ENCODE data around the gene GNG7.
A peak's percentile ranks its signal among the peaks of the same experiment; 100 is the strongest.
"Not testable (repeated sequence)": the region's sequence is repeated elsewhere in the genome, so short reads cannot be mapped to it uniquely, and the experiment has no call there.

The GNG7 gene

DNA sequence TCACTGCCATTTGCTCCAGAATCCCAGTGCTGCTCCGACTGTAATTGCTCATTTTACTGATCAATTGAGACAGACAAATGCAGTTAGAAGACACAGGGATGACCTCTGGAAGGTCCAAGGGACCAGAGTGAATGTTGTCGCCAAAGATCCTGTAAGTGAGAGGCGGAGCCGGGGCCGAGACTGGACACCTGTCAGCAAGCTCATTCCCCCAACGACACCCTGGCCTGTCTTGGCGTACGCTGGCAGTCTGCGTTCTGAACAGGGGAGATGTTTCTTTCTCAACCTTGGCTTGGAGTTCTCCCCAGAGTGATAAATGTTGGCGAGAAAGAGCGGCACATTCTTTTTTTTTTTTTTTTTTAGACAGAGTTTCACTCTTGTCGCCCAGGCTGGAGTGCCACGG, 202.3 kb downstream of the GNG7 start:
- no peak overlapping the region for H3K4me3 Mint-ChIP-seq
- H3K36me3 Mint-ChIP-seq (ENCODE audit: insufficient read depth) = peaks cover 2% of the 10 kb centered on the region
- ATAC-seq (replicated peaks; ENCODE audit: extremely low read depth, poor library complexity, severe bottlenecking) (no peak), DNase-seq (ENCODE audit: low spot score in 2 of 2) (no peak)
- no peak overlapping the region for H3K27ac Mint-ChIP-seq (ENCODE audit: low read depth)
- H3K9me3 Mint-ChIP-seq = no peaks in the 10 kb centered on the region
- no peaks in the 10 kb centered on the region for H3K27me3 Mint-ChIP-seq
- peaks cover 22% of the 10 kb centered on the region for H3K4me1 Mint-ChIP-seq

DNA sequence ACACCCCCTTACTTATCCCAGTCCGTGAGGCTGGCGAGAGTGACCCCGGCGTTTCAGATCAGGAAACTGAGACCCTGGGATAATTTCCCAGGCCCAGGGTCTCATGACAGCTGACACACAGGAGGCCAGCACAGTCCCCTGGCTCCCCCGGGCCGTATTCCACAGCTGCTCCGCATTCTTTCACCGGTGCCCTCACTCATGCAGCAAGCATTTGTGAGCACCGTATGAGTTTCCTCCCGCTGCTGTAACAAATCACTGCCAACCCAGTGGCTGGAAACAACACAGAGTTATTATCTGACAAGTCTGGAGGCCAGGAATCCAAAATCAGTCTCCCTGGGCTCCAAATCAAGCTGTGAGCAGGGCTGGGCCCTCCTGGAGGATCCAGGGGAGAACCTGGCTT, 205.3 kb downstream of the GNG7 start:
- H3K9me3 Mint-ChIP-seq = no peaks in the 10 kb centered on the region
- H3K36me3 Mint-ChIP-seq (ENCODE audit: insufficient read depth) = no peaks in the 10 kb centered on the region
- no peak for DNase-seq (ENCODE audit: low spot score in 2 of 2)
- H3K4me1 Mint-ChIP-seq = peaks cover 16% of the 10 kb centered on the region
- no peak overlapping the region for H3K27ac Mint-ChIP-seq (ENCODE audit: low read depth)
- no peak for ATAC-seq (replicated peaks; ENCODE audit: extremely low read depth, poor library complexity, severe bottlenecking)
- H3K4me3 Mint-ChIP-seq = no peak overlapping the region
- peaks cover 19% of the 10 kb centered on the region for H3K27me3 Mint-ChIP-seq

GRCh38 chr19:2495651-2496316, 206.7 kb downstream of the GNG7 start:
- DNase-seq (ENCODE audit: low spot score in 2 of 2) = no peak

DNA sequence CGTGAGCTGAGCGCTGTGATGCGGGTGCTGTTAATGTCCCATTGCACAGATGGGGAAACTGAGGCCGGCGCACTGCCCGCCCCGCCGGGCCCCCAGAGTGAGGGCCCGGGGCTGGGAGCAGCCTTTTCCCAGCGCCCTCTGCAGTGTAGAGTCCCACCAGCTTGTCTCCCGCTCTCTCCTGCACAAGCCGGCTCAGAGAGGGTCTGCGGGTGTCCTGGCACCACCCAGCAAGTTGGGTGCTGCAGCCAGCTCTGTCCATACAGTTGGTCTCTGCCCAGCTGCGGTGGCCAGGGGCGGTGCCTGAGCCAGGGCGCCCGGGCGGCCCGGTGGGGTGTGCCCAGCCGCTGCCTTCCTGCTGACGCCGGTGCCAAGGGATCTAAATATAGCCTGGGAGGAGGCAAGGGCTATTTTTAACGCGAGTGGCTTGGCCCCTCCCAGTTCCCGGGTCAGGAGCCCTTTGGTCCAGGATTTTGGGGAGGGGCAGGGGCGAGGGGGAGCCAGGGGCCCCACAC, 207.3 kb downstream of the GNG7 start:
- Mint-ChIP-seq H3K36me3 (ENCODE audit: insufficient read depth) (no peaks in the 10 kb centered on the region), H3K4me3 (peak overlapping the region; percentile 73), H3K27me3 (peaks cover 36% of the 10 kb centered on the region), H3K4me1 (peaks cover 16% of the 10 kb centered on the region), H3K27ac (ENCODE audit: low read depth) (no peak overlapping the region), H3K9me3 (no peaks in the 10 kb centered on the region)
- ATAC-seq (replicated peaks; ENCODE audit: extremely low read depth, poor library complexity, severe bottlenecking) = no peak
- DNase-seq (ENCODE audit: low spot score in 2 of 2) = no peak

More at GRCh38 chr19:2495651-2496316, 206.7 kb downstream of the GNG7 start:
- peak overlapping the region; percentile 70 for H3K4me3 Mint-ChIP-seq
- no peak for ATAC-seq (replicated peaks; ENCODE audit: extremely low read depth, poor library complexity, severe bottlenecking)
- H3K27ac Mint-ChIP-seq (ENCODE audit: low read depth) = no peak overlapping the region
- peaks cover 16% of the 10 kb centered on the region for H3K4me1 Mint-ChIP-seq
- no peaks in the 10 kb centered on the region for H3K9me3 Mint-ChIP-seq
- H3K36me3 Mint-ChIP-seq (ENCODE audit: insufficient read depth) = no peaks in the 10 kb centered on the region
- peaks cover 33% of the 10 kb centered on the region for H3K27me3 Mint-ChIP-seq

GRCh38 chr19:2494447-2495129, 207.9 kb downstream of the GNG7 start:
- peaks cover under 1% of the 10 kb centered on the region for H3K36me3 Mint-ChIP-seq (ENCODE audit: insufficient read depth)
- H3K4me3 Mint-ChIP-seq = peak overlapping the region; percentile 73
- H3K27ac Mint-ChIP-seq (ENCODE audit: low read depth) = no peak overlapping the region
- DNase-seq (ENCODE audit: low spot score in 2 of 2) (no peak), ATAC-seq (replicated peaks; ENCODE audit: extremely low read depth, poor library complexity, severe bottlenecking) (peak; percentile 74)
- no peaks in the 10 kb centered on the region for H3K9me3 Mint-ChIP-seq
- H3K27me3 Mint-ChIP-seq = peaks cover 41% of the 10 kb centered on the region
- H3K4me1 Mint-ChIP-seq = peaks cover 20% of the 10 kb centered on the region

GRCh38 chr19:2494084-2494446, 208.4 kb downstream of the GNG7 start:
- peaks cover 46% of the 10 kb centered on the region for H3K27me3 Mint-ChIP-seq
- peaks cover 22% of the 10 kb centered on the region for H3K4me1 Mint-ChIP-seq
- ATAC-seq (replicated peaks; ENCODE audit: extremely low read depth, poor library complexity, severe bottlenecking) (no peak), DNase-seq (ENCODE audit: low spot score in 2 of 2) (no peak)
- H3K4me3 Mint-ChIP-seq = peak overlapping the region; percentile 73
- H3K36me3 Mint-ChIP-seq (ENCODE audit: insufficient read depth) = peaks cover 3% of the 10 kb centered on the region
- no peak overlapping the region for H3K27ac Mint-ChIP-seq (ENCODE audit: low read depth)
- H3K9me3 Mint-ChIP-seq = no peaks in the 10 kb centered on the region

DNA sequence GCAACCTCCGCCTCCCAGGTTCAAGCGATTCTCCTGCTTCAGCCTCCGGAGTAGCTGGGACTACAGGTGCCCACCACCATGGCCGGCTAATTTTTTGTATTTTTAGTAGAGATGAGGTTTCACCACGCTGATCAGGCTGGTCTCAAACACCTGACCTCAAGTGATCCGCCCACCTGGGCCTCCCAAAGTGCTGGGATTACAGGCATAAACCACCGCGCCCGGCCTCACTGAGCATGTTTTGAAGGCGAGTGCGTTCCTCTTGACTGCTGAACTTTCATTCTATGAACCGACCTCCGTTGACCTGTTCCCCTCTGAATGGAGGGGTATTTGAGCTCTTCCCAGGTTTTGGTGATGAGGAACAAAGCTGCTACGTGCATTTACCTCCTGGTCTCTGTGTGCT, 209.0 kb downstream of the GNG7 start:
- DNase-seq (ENCODE audit: low spot score in 2 of 2); H3K27ac Mint-ChIP-seq (ENCODE audit: low read depth); H3K36me3 Mint-ChIP-seq (ENCODE audit: insufficient read depth); ATAC-seq (replicated peaks; ENCODE audit: extremely low read depth, poor library complexity, severe bottlenecking); H3K9me3 Mint-ChIP-seq: not testable (repeated sequence)
- peaks cover 46% of the 10 kb centered on the region for H3K27me3 Mint-ChIP-seq
- H3K4me3 Mint-ChIP-seq = peak overlapping the region; percentile 73
- peaks cover 26% of the 10 kb centered on the region for H3K4me1 Mint-ChIP-seq

- DNase-seq (ENCODE audit: low spot score in 2 of 2) = no peak
- peaks cover 26% of the 10 kb centered on the region for H3K4me1 Mint-ChIP-seq
- H3K4me3 Mint-ChIP-seq = peak overlapping the region; percentile 30
- ATAC-seq (replicated peaks; ENCODE audit: extremely low read depth, poor library complexity, severe bottlenecking) = no peak
- H3K27me3 Mint-ChIP-seq = peaks cover 46% of the 10 kb centered on the region
- H3K36me3 Mint-ChIP-seq (ENCODE audit: insufficient read depth) = peaks cover 3% of the 10 kb centered on the region
- no peaks in the 10 kb centered on the region for H3K9me3 Mint-ChIP-seq
- H3K27ac Mint-ChIP-seq (ENCODE audit: low read depth) = no peak overlapping the region
Observed at GRCh38 chr19:2492870-2493269, 209.6 kb downstream of the GNG7 start.

GRCh38 chr19:2491130-2491801, 211.2 kb downstream of the GNG7 start:
- H3K36me3 Mint-ChIP-seq (ENCODE audit: insufficient read depth) = peaks cover 3% of the 10 kb centered on the region
- ATAC-seq (replicated peaks; ENCODE audit: extremely low read depth, poor library complexity, severe bottlenecking) (no peak), DNase-seq (ENCODE audit: low spot score in 2 of 2) (no peak)
- peaks cover 23% of the 10 kb centered on the region for H3K4me1 Mint-ChIP-seq
- no peak overlapping the region for H3K4me3 Mint-ChIP-seq
- no peak overlapping the region for H3K27ac Mint-ChIP-seq (ENCODE audit: low read depth)
- peaks cover 46% of the 10 kb centered on the region for H3K27me3 Mint-ChIP-seq
- H3K9me3 Mint-ChIP-seq = no peaks in the 10 kb centered on the region

DNA sequence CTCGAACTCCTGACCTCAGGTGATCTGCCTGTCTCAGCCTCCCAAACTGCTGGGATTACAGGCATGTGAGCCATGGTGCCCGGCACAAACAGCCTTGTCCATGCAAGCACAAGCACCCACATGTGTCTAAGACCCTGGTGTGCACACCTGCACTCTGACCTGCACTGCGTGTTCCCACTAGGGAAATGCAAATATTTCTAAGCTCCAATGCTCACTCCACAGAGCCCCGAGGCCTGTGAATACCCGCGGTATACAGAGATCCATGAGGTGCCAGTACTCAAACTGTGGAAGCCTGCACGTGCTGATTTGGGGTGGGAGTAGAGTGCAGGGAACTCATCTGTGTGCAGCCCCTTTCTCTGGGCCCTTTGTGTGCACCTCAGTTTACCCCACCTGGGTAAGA, 211.8 kb downstream of the GNG7 start:
- Mint-ChIP-seq H3K4me1 (peaks cover 17% of the 10 kb centered on the region), H3K27ac (ENCODE audit: low read depth) (no peak overlapping the region), H3K9me3 (no peaks in the 10 kb centered on the region), H3K27me3 (peaks cover 46% of the 10 kb centered on the region), H3K4me3 (no peak overlapping the region), H3K36me3 (ENCODE audit: insufficient read depth) (peaks cover 3% of the 10 kb centered on the region)
- no peak for DNase-seq (ENCODE audit: low spot score in 2 of 2)
- ATAC-seq (replicated peaks; ENCODE audit: extremely low read depth, poor library complexity, severe bottlenecking) = no peak

DNA sequence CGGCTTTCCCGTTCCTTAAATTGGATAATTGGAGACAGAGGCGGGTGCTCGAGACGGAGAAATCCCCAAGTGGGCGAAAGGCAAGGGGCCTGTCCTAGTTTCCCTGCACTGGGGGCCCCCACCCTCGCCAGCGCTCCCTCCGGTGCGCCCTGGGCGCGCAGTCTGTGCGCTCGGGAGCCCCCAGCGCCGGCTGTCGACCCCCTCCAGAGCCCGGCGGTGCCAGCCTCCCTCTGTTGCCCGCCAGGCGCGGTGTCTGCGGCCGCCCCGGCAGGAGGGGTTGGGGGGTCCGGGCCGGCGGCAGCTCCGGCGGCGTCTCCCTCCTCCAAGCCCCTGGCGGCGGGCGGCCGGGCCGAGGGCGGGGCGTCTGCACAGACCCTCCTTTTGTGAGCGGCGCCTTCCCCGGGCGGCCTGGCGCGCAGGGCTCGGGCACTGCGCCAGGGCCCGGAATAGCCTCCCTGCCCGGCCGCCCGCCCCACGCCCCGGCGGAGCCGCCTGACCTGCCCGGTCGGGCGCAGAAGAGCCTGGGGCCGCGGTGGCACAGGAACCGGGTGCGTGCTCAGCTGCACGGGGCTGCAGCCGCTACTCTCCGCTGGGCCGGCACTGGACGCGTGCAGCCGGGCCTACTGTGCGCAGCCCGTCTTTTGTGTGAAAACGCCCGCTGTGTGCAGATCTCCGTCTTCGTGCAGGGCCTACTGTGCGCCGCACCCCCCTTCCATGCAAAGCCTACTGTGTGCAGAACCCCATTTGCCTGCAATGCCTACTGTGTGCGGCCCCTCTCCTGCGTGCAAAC, 213.4 kb downstream of the GNG7 start:
- H3K27me3 Mint-ChIP-seq = peaks cover 46% of the 10 kb centered on the region
- H3K4me1 Mint-ChIP-seq = peaks cover 17% of the 10 kb centered on the region
- ATAC-seq (replicated peaks; ENCODE audit: extremely low read depth, poor library complexity, severe bottlenecking) (no peak), DNase-seq (ENCODE audit: low spot score in 2 of 2) (no peak)
- H3K27ac Mint-ChIP-seq (ENCODE audit: low read depth) = no peak overlapping the region
- H3K4me3 Mint-ChIP-seq = peak overlapping the region; percentile 53
- peaks cover 3% of the 10 kb centered on the region for H3K36me3 Mint-ChIP-seq (ENCODE audit: insufficient read depth)
- H3K9me3 Mint-ChIP-seq = no peaks in the 10 kb centered on the region

DNA sequence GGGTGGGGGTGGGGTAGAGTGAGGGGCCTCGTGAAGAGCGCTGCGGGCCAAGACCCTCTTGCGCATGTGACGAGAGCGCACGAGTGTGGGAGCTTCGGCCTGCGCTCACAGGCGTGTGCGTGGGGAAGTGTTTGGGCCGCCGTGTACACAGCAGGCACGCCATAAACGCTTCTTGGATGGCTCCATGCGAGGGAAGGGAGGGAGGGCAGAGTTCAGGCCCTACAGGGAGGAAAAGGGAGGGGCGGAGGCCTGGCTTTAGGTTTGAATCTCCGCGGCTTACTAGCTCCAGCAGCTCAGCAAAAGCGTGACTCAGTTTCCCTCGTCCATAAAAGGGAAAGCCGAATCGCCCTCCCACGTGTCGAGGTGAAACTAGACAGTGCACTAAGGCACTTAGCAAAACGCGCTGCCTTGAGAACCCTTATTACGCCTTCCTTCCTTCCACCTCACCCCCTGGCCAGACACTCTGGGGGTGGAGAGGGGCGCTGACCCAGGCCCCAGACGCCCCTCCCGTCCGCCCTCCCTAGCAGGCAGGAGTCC, 214.0 kb downstream of the GNG7 start:
- H3K4me1 Mint-ChIP-seq = peaks cover 17% of the 10 kb centered on the region
- H3K9me3 Mint-ChIP-seq = peaks cover 6% of the 10 kb centered on the region
- peak overlapping the region; percentile 53 for H3K4me3 Mint-ChIP-seq
- ATAC-seq (replicated peaks; ENCODE audit: extremely low read depth, poor library complexity, severe bottlenecking) (no peak), DNase-seq (ENCODE audit: low spot score in 2 of 2) (no peak)
- peaks cover 3% of the 10 kb centered on the region for H3K36me3 Mint-ChIP-seq (ENCODE audit: insufficient read depth)
- H3K27ac Mint-ChIP-seq (ENCODE audit: low read depth) = no peak overlapping the region
- peaks cover 39% of the 10 kb centered on the region for H3K27me3 Mint-ChIP-seq

Measured in central memory CD8-positive, alpha-beta T cell (primary cell).